Skeletal muscle satellite cell (primary cell): Measurements from ENCODE around the gene ADGRL4.
"Not testable (repeated sequence)": the region's sequence is repeated elsewhere in the genome, so short reads cannot be mapped to it uniquely, and the experiment has no call there.

Experiments
- H3K27me3 ChIP-seq: 2 replicates; pipeline ENCODE4 v1.7.0; 2013; ENCODE audit warnings: low read length; ENCODE audit not compliant: control insufficient read depth, insufficient read depth
- H3K36me3 ChIP-seq: 2 replicates; pipeline ENCODE4 v1.7.0; 2013; ENCODE audit warnings: mild to moderate bottlenecking, control low read depth, low read length; ENCODE audit not compliant: insufficient read depth
- H3K4me1 ChIP-seq: 2 replicates; pipeline ENCODE4 v1.7.0; 2013; ENCODE audit warnings: low read length; ENCODE audit not compliant: control insufficient read depth, insufficient read depth
- H3K4me2 ChIP-seq: 2 replicates; pipeline ENCODE4 v1.7.0; 2013; ENCODE audit warnings: mild to moderate bottlenecking, low read length
- H3K4me3 ChIP-seq: 2 replicates; pipeline ENCODE4 v1.7.0; 2013; ENCODE audit warnings: low read length
- H3K9ac ChIP-seq: 2 replicates; pipeline ENCODE4 v1.7.0; 2013; ENCODE audit warnings: mild to moderate bottlenecking, low read depth, low read length, moderate library complexity
- H3K9me3 ChIP-seq: replicated peaks from 2 replicates; pipeline ENCODE4 v1.7.0; 2013; ENCODE audit warnings: mild to moderate bottlenecking, control low read depth, low read length

ADGRL4 gene

DNA sequence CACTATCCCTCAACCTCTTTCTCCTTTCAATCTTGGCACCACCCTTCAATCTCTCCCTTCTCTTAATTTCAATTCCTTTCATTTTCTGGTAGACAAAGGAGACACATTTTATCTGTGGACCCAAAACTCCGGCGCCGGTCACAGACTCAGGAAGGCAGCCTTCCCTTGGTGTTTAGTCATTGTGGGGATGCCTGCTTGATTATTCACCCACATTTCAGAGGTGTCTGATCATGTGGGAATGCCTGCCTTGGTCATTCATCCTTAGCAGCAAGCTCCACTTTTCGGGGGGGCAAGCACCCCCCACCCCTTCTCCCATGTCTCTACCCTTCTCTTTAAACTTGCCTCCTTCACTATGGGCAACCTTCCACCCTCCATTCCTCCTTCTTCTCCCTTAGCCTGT lies 133.7 kb downstream of the ADGRL4 start:
- H3K4me2 ChIP-seq, H3K27me3 ChIP-seq, H3K4me3 ChIP-seq, H3K9me3 ChIP-seq, H3K9ac ChIP-seq, H3K36me3 ChIP-seq, H3K4me1 ChIP-seq: not testable (repeated sequence)

DNA sequence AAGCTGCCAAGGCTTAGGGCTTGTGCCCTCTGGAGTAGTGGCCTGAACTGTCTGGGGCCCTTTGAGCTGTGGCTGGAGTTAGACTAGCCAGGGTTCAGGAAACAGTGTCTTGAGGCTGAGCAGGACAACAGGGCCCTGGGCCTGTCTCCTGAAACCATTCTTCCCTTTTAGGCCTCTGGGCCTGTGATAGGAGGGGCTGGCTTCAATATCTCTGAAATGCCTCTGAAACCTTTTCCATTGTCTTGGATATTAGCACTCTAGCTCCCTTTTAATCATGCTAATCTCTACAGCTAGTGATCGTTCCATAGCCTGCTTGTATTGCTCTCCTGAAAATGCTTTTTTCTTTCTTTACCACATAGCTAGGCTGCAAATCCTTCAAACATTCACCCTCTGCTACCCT lies 135.3 kb downstream of the ADGRL4 start:
- H3K36me3 ChIP-seq = no peaks in the 10 kb centered on the region
- H3K9me3 ChIP-seq = no peaks in the 10 kb centered on the region
- no peak overlapping the region for H3K4me2 ChIP-seq
- no peaks in the 10 kb centered on the region for H3K27me3 ChIP-seq
- H3K4me1 ChIP-seq = peaks cover 8% of the 10 kb centered on the region
- no peak overlapping the region for H3K9ac ChIP-seq
- H3K4me3 ChIP-seq = no peak overlapping the region

DNA sequence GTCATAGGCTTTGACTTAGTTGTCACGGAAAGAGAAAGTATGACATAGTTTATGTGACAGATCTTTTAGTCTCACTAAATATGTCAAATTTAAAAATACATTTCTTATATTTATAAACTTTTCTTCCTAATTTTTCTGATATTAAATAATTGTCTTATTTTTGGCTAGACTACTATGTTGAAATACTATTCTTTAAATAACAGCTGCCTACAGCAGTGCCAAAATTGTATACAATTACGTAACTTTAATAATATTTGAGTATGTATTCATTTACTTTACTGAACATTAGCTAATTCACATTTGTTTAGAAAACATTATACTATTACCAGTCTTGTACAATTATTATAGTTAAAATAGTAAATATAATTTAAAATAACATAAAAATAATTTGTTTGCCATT lies 137.4 kb downstream of the ADGRL4 start:
- H3K4me3 ChIP-seq = no peak overlapping the region
- H3K4me1 ChIP-seq = peaks cover 8% of the 10 kb centered on the region
- no peaks in the 10 kb centered on the region for H3K9me3 ChIP-seq
- no peaks in the 10 kb centered on the region for H3K27me3 ChIP-seq
- H3K4me2 ChIP-seq = no peak overlapping the region
- H3K9ac ChIP-seq = no peak overlapping the region
- H3K36me3 ChIP-seq = no peaks in the 10 kb centered on the region

DNA sequence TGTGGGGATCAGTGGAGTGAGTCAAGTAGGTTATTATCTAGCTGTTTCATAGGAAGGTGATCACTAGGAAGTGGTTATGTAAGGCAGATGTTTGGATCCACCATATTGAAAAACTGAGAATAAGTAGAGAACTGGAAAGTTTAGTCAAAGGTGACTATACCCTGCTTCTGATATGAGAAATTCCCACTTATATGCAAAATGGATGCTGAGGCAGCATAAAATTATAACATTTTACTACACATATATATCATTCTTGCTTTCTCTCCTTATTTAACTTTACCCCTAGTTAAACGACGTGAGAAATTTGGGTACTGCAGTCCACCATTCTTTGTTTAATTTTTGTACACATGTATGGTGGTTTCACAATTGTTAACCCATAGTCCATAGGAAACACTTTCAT lies 142.4 kb downstream of the ADGRL4 start:
- Histone ChIP-seq H3K9me3 (no peaks in the 10 kb centered on the region), H3K9ac (no peak overlapping the region), H3K27me3 (no peaks in the 10 kb centered on the region), H3K4me1 (no peaks in the 10 kb centered on the region), H3K36me3 (no peaks in the 10 kb centered on the region), H3K4me3 (no peak overlapping the region), H3K4me2 (no peak overlapping the region)

DNA sequence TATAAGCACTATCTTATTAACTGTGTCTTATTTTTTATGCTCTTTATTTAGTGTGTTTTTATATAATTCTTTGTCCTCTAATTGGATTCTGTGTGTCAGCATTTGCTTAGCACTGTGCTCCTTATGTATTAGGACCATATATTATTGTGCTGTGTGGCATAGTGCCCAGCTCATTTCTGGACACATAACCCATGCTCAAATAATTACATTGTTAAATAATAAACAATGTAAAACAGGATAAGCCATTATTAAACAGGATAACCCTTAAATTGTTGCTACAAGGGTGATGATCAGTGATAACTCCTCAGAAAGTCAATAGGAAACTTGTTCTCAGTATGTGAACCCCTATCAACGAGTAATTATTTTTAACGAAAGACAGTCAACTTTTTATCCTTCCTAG lies 150.4 kb downstream of the ADGRL4 start:
- Histone ChIP-seq H3K27me3 (no peaks in the 10 kb centered on the region), H3K4me1 (no peaks in the 10 kb centered on the region), H3K4me3 (no peak overlapping the region), H3K9me3 (no peaks in the 10 kb centered on the region), H3K9ac (no peak overlapping the region), H3K36me3 (no peaks in the 10 kb centered on the region), H3K4me2 (no peak overlapping the region)

DNA sequence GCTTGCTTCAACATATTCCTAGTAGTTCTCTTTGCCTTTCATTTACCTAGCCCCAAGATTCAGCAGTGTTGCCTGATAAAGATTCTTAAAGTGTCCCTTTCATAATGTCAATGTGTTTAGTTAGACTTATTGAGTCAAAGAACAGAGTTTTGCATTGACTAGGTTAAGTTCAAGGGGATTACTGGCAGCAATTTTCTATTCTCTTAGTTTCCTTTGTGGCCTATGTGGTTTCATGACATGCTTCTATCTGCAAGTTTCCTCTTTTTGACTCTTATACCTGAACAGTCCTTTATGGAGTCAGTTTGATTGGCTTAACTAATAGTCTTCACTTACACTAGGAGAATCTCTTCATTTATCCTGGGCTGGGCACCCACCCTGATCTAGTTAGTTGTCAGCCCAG lies 151.3 kb downstream of the ADGRL4 start:
- Histone ChIP-seq H3K36me3 (no peaks in the 10 kb centered on the region), H3K4me3 (no peak overlapping the region), H3K9ac (no peak overlapping the region), H3K27me3 (no peaks in the 10 kb centered on the region), H3K4me1 (no peaks in the 10 kb centered on the region), H3K9me3 (no peaks in the 10 kb centered on the region), H3K4me2 (no peak overlapping the region)

DNA sequence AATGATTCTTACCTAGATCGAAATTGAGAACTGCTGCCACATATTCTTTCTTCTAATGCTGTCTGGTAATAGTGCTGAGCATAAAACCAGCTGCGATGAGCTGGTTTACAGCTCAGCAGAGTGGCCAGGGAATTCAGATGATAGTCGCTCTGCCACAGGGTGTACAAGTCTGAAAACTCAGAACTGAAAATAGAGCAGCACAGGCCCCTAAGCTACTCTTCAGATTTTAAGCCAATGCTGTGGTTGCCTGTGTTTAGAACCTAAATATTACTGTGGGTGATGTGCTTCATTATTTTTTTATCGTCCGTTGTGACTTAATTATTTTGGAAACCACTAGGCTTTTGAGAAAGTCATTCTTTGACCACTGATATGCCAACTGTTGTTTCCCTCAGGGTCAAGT lies 152.0 kb downstream of the ADGRL4 start:
- no peaks in the 10 kb centered on the region for H3K9me3 ChIP-seq
- no peak overlapping the region for H3K4me2 ChIP-seq
- no peaks in the 10 kb centered on the region for H3K36me3 ChIP-seq
- no peaks in the 10 kb centered on the region for H3K4me1 ChIP-seq
- no peaks in the 10 kb centered on the region for H3K27me3 ChIP-seq
- H3K4me3 ChIP-seq = no peak overlapping the region
- no peak overlapping the region for H3K9ac ChIP-seq

DNA sequence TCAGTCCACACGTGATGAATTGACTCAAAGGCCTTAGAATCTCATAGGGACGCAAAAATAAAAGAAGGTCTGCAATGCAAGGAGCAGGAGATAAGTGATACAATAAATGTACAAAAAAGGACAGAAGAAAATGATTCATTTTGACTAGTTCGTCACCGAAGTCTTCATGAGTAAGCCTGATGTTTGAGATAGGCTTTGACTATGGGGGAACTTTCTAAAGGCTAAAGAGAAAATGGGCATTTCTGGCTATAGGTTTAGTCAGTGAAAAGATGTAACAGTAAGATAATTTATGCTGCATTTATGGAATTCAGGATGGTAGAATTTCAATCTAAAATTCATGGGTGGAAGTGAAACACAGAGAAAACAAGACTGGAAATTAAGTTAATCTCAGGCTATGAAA lies 163.0 kb downstream of the ADGRL4 start:
- no peaks in the 10 kb centered on the region for H3K36me3 ChIP-seq
- H3K4me1 ChIP-seq = peaks cover 47% of the 10 kb centered on the region
- no peaks in the 10 kb centered on the region for H3K27me3 ChIP-seq
- H3K4me2 ChIP-seq = peak overlapping the region; percentile 48
- H3K9me3 ChIP-seq = no peaks in the 10 kb centered on the region
- no peak overlapping the region for H3K4me3 ChIP-seq
- H3K9ac ChIP-seq = no peak overlapping the region

DNA sequence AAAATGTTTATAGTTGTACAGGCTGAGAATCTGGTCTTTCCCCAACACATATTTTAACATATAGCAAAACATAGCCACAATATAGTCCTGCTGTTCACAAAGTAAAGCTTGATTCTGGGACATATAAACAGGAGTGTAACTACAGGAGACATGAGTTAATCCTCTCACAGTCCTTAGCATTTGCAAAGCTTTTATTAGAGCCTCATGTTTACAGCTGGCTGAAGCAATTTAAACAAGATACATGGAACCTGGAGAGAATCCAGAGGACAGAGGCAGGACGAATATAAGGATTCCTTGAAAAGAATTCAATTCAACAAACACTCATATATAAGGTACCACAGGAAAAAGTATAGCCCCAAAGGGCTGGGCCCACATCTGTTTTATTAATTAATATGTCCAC lies 163.4 kb downstream of the ADGRL4 start:
- peaks cover 47% of the 10 kb centered on the region for H3K4me1 ChIP-seq
- H3K36me3 ChIP-seq = no peaks in the 10 kb centered on the region
- no peaks in the 10 kb centered on the region for H3K27me3 ChIP-seq
- H3K4me2 ChIP-seq = peak overlapping the region; percentile 48
- no peaks in the 10 kb centered on the region for H3K9me3 ChIP-seq
- no peak overlapping the region for H3K4me3 ChIP-seq
- no peak overlapping the region for H3K9ac ChIP-seq

DNA sequence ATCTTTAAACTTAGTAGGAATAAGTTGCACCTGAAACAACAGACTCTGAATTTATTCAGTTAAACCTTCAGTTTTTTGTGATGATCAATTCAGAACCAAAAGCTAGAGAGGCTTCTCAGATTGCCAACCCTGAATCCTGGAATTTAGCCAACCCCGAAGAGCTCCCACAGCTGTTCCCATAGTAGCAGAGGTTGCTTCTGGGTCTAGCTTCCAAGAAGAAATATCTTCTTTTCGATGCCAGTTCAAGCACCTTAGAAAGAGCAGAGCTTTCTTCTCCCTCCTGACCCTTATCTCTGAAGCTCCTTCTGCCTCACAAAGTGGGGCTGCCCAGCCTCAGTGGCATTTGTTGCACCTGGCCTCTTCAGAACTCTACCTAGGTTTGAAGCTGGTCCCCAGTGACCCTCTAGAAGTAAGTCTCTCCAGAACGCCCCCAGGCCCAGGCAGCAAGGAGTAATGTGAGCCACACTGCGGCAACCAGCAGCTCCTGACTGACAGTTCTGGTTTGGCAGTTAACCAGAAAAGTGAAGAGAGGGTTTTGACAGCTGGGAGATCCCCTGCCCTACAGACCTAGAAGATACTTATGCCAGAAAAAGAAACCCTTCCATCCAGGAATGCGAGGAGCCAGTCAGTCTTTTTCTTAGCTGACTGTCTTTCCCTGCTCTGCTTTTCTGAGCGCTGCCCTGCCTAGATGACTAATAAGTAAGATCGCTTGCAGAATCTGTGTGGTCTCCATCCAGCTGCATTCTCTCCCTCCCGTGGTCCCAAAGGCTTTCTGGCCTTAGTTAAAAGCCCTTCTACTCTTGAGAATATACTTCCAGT lies 165.9 kb downstream of the ADGRL4 start:
- Histone ChIP-seq H3K9me3 (no peaks in the 10 kb centered on the region), H3K4me3 (peak overlapping the region; percentile 50), H3K27me3 (no peaks in the 10 kb centered on the region), H3K4me2 (peak overlapping the region; percentile 76), H3K36me3 (no peaks in the 10 kb centered on the region), H3K9ac (peak overlapping the region; percentile 61), H3K4me1 (peaks cover 47% of the 10 kb centered on the region)
